AG04450 (cell line): Measurements from ENCODE around the gene MMP17. TPM values are rescaled to one million over a fixed set of nuclear protein-coding genes. Genes with fewer than 3 reads are reported as not detected.

Source experiments
- CTCF ChIA-PET: fragments of 300-600, 350-600 bp; formaldehyde crosslinking; extraction: SDS; loops from one replicate; lab custom pipeline; 2022; ENCODE audit warnings: antibody characterized with exemption, inconsistent platforms; lab: Charles Lee
- POLR2A ChIA-PET: fragments of 350-600 bp; formaldehyde crosslinking; extraction: SDS; loops from one replicate; lab custom pipeline; 2021; ENCODE audit warnings: antibody characterized with exemption, inconsistent platforms; lab: Yijun Ruan, JAX
- DNase-seq: peaks from one replicate; pipeline ENCODE4 v3.0.0-alpha.2; 2011; ENCODE audit warnings: low read depth, low spot score
- H3K27ac ChIP-seq: one replicate; pipeline ENCODE4 v1.5.1; 2012; ENCODE audit warnings: low read depth, low read length, control low read depth
- H3K27me3 ChIP-seq: one replicate; pipeline ENCODE4 v1.6.0; 2012; ENCODE audit warnings: low read length; ENCODE audit not compliant: control insufficient read depth, insufficient read depth
- H3K4me3 ChIP-seq: 2 replicates; pipeline ENCODE4 v1.5.1; 2011; ENCODE audit warnings: mild to moderate bottlenecking, low read depth, low read length, control low read depth
- H3K9me3 ChIP-seq: 2 replicates; pipeline ENCODE4 v1.5.1; 2012; ENCODE audit warnings: low read length; ENCODE audit not compliant: control insufficient read depth, insufficient read depth
- polyA plus RNA-seq: library from polyadenylated mRNA; depleted of rRNA; stranded (reverse); fragments of >200 nt; gene quantifications from 2 replicates; pipeline ENCODE4 v1.2.3, GENCODE V29; 2011
- TF ChIP-seq, protein P1 (sequence below): IDR thresholded peaks from 2 replicates; pipeline ENCODE4 v1.5.1; 2011; ENCODE audit warnings: low read depth, low read length, control low read depth, inconsistent platforms

Gene MMP17
- polyA plus RNA-seq, 1 experiment = 9.9 TPM

DNA sequence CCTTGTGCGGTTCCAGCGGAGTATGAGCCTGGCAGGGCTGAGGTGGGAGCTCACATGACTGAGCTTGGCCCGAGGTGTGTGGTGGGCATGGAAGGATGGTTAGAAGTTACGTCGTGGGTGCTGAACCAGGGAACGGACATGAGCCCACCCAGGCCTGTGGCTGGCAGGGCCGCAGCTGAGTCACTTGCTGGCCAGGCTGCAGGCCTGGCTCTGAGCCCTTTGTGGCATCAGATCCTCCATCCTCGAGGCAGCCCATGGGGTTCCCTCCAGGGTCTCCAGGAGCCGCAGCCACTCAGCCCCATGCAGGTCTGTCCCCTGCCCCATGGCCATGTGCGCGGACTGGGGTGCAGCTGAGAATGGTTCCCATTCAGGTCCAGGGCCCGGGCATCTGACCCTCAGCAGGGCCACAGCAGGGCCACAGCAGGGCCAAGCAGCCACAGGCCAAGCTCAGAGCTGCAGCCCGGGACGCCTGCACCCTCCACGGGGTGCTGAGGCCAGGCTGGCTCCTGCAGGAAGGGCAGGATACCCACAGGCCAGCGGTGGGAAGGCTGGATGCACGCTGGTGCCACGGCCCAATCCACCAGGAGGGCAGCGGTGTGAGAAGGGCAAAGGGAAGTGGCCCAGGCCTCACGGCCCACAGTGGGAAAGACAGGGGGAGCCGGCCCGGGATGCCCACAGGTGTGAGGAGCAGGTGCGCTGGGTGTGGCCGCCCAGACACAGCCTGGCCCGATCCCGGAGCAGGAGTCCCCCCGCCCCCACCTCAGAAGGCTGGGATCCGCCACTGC lies 39.9 kb downstream of the MMP17 start:
- no peak for DNase-seq
- TF ChIP-seq, protein P1, sequence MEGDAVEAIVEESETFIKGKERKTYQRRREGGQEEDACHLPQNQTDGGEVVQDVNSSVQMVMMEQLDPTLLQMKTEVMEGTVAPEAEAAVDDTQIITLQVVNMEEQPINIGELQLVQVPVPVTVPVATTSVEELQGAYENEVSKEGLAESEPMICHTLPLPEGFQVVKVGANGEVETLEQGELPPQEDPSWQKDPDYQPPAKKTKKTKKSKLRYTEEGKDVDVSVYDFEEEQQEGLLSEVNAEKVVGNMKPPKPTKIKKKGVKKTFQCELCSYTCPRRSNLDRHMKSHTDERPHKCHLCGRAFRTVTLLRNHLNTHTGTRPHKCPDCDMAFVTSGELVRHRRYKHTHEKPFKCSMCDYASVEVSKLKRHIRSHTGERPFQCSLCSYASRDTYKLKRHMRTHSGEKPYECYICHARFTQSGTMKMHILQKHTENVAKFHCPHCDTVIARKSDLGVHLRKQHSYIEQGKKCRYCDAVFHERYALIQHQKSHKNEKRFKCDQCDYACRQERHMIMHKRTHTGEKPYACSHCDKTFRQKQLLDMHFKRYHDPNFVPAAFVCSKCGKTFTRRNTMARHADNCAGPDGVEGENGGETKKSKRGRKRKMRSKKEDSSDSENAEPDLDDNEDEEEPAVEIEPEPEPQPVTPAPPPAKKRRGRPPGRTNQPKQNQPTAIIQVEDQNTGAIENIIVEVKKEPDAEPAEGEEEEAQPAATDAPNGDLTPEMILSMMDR = no peak
- ChIA-PET CTCF (no interaction called here), POLR2A (no interaction called here)
- no peak overlapping the region for H3K27ac ChIP-seq
- no peak overlapping the region for H3K4me3 ChIP-seq
- no peaks in the 10 kb centered on the region for H3K27me3 ChIP-seq
- no peaks in the 10 kb centered on the region; the same call in 1 of the 2 replicates for H3K9me3 ChIP-seq

DNA sequence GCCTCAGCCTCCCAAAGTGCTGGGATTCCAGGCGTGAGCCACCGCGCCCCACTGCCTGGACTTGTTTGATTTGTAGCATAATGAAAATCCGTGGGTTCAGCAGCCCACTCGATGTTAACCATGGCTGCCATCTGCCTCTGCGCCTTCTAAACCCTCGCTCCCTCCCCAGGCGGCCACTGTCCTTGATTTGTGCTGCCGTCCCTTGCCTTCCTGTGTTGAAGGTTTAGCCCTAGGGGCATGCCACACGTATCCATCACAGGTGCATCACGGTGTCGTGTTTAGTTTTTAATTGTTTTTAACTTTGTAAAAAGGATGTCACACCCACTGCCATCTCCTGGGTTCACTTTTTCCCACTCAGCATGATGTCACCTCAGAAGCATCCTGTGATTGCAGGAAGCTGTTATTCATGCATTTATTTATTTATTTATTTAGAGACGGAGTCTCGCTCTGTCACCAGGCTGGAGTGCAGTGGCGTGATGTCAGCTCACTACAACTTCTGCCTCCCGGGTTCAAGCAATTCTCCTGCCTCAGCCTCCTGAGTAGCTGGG lies 41.8 kb downstream of the MMP17 start:
- ChIA-PET CTCF (no interaction called here), POLR2A (no interaction called here)
- Histone ChIP-seq H3K27me3 (no peaks in the 10 kb centered on the region), H3K27ac (no peak overlapping the region), H3K4me3 (no peak overlapping the region), H3K9me3 (peaks cover 5% of the 10 kb centered on the region)
- TF ChIP-seq, protein P1 = no peak
- DNase-seq = no peak

- DNase-seq = no peak
- CTCF ChIA-PET = no interaction called here
- no peak overlapping the region for H3K27ac ChIP-seq
- no peak overlapping the region for H3K4me3 ChIP-seq
- TF ChIP-seq, protein P1 = no peak
- H3K9me3 ChIP-seq = peaks cover 5% of the 10 kb centered on the region
- peaks cover 4% of the 10 kb centered on the region for H3K27me3 ChIP-seq
- POLR2A ChIA-PET = no interaction called here
These were observed 43.5 kb downstream of the MMP17 start for GRCh38 chr12:131871677-131872076.

DNA sequence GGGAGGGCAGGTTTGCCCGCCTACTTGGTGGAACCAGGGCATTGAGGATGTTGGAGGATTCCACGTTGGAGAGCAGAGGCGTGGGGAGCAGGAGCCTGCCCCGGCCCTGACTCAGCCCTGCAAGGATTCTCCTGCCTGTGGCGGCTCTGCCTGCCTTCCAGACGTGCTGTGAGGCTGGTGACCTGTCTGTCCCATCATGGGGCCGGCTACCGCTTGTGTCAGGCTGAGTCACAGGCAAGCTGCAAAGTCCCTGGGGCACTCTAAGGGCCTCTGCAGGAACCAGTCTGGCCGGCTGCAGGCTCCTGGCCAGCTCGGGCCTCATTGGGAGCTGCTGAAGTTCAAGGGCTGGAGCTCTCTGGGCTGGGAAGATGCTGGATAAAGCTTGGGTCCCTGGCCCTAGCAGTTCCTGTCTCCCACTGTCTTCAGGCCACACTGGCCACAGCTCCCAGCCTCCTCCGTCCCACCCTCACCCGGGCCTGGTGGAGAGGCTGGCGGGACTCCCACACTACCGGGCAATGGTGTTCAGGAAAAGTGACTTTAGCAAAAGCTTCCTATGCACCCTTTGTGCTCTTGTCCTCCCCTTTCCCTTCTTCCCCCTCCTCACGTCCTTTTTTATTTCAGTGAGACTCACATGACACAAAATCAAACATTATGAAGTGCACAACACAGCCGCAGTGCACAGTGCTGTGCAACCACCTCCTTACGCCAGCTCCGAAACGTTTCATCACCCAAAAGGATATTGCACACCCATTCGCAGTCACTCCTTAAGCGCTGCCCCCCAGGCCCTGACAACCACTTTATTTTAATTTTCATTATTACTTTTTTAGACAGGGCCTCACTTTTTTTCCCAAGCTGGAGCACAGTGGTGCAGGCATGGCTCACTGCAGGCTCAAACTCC lies 44.2 kb downstream of the MMP17 start:
- POLR2A ChIA-PET = no interaction called here
- no peak for DNase-seq
- H3K27me3 ChIP-seq = peaks cover 7% of the 10 kb centered on the region
- CTCF ChIA-PET = no interaction called here
- no peak overlapping the region for H3K4me3 ChIP-seq
- peaks cover 5% of the 10 kb centered on the region for H3K9me3 ChIP-seq
- no peak overlapping the region for H3K27ac ChIP-seq
- TF ChIP-seq, protein P1 = no peak
